Keratinocyte (primary cell): Measurements from ENCODE around the gene FAM107B.

Source experiments
- EZH2 ChIP-seq: IDR thresholded peaks from one replicate; pipeline ENCODE4 v1.6.1; 2012; ENCODE audit warnings: inconsistent platforms, mild to moderate bottlenecking, low read length, moderate library complexity
- TF ChIP-seq, protein P1 (sequence below), 3 experiments: IDR thresholded peaks in 1 of 3; conservative IDR thresholded peaks in 1 of 3; optimal IDR thresholded peaks in 1 of 3; 2 replicates in 2 of 3; 3 replicates in 1 of 3; pipeline versions ENCODE3 to v1.5.1; 2011; ENCODE audit warnings: low read length in 3 of 3, mild to moderate bottlenecking in 3 of 3, moderate library complexity in 2 of 3, control low read depth in 1 of 3, inconsistent platforms in 1 of 3; ENCODE audit not compliant: insufficient read depth in 2 of 3; ENCODE audit errors: extremely low read depth in 1 of 3

DNA sequence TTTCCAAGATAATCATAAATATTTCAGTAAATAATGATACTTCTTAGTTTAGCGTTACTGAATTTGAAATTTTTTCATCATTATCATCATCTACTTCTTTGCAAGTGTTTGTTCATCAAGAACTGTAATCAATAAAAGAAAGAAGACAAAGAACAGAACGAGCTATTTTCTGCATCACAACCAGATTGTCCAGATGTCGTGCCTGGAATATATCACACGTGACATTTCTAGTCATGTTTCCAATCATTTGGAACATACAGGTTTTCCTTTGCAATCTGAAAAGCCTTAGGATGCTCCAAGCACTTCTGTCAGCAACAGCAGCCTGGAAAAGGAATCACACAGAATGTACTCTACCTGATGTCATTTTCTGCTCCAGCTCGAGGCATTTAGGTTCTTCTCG is 107.4 kb downstream of the FAM107B start:
- TF ChIP-seq, protein P1, sequence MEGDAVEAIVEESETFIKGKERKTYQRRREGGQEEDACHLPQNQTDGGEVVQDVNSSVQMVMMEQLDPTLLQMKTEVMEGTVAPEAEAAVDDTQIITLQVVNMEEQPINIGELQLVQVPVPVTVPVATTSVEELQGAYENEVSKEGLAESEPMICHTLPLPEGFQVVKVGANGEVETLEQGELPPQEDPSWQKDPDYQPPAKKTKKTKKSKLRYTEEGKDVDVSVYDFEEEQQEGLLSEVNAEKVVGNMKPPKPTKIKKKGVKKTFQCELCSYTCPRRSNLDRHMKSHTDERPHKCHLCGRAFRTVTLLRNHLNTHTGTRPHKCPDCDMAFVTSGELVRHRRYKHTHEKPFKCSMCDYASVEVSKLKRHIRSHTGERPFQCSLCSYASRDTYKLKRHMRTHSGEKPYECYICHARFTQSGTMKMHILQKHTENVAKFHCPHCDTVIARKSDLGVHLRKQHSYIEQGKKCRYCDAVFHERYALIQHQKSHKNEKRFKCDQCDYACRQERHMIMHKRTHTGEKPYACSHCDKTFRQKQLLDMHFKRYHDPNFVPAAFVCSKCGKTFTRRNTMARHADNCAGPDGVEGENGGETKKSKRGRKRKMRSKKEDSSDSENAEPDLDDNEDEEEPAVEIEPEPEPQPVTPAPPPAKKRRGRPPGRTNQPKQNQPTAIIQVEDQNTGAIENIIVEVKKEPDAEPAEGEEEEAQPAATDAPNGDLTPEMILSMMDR (optimal IDR thresholded peaks at IDR 0.05 in 1 of 3, IDR thresholded peaks at IDR 0.05 in 1 of 3, conservative IDR thresholded peaks at IDR 0.05 in 1 of 3; ENCODE audit: extremely low read depth in 1 of 3, insufficient read depth in 2 of 3, low read length in 3 of 3) = no peak
- TF ChIP-seq EZH2 = no peak
